RPMI8226 (cell line): ENCODE data around the gene FUCA2.
"Not testable (repeated sequence)": the region's sequence is repeated elsewhere in the genome, so short reads cannot be mapped to it uniquely, and the experiment has no call there.

Experiments used
- DNase-seq: peaks from one replicate; pipeline ENCODE4 v3.0.0-alpha.2; 2015

FUCA2 gene

DNA sequence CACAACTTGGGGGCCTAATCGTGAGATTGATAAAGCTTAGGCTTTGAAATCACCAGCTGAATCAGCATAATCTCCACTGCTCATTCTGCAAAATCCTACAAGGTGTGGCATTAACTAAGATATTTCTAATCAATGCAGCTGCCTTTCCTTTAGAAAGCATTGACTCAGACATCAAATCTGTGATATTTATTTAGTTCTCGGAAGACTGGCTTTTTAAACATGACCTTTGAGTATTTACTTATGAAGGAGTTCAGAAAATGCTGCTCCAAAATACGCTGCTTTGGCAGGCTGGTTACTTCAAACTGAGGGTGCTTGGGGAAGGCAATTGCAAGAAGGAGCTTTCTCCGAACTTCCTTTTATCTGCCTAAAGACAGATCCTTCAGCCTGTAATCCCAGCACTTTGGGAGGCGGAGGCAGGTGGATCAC is 23.7 kb upstream of the FUCA2 start:
- no peak for DNase-seq

DNA sequence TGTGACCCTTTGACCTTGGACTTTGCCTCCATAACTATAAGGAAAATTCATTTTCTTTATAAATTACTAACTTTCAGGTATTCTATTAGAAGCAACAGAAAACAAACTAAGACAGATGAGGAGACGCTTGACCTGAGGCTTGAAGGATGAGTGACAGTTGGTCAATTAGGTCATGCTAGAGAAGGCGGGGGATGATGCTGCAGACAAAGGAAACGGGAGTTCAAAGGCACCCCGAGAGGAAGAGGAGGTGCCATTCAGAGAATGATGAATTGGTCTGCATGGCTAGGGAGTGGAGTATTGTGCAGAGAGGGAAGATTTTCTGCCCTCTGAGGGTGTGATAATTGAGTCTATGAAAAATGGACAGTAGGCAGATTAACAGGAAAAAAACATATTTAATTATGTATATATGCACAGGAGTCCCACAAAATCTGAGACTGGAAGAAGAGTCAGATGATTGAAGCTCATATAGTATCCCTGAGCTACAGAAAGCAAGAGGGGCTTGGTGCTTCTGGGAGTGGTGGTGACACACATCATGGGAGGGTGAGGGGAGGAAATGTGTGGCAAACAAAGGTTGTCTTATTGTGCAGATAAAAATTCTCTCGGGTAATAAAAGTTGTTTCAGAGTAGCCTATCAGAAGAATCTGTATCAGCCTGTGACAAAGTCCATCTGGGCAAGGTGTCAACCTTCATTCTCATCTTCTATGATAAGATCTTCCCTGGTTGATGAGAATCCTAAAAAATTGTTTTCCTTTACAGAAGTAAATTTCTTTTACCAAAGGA is 20.4 kb upstream of the FUCA2 start:
- no peak for DNase-seq

DNA sequence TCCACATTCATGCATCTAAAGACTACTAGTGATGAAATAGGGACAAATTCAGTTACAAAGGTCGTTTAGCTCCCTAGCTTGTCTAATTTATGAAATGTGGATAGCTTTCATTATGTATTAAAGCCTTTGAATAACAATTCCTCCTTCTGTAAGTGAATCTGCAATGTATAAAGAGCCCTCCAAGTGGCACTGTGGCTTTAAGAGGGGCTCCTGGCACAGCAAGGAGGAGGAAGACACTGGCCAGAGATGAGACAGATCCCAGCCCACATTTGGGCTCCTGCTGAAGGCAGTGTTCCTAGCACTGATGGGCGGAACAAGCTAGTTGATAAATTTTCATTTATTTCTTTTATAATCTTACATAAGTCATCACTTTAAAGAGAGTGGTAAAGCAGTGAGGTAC is 17.6 kb upstream of the FUCA2 start:
- DNase-seq, result no peak

DNA sequence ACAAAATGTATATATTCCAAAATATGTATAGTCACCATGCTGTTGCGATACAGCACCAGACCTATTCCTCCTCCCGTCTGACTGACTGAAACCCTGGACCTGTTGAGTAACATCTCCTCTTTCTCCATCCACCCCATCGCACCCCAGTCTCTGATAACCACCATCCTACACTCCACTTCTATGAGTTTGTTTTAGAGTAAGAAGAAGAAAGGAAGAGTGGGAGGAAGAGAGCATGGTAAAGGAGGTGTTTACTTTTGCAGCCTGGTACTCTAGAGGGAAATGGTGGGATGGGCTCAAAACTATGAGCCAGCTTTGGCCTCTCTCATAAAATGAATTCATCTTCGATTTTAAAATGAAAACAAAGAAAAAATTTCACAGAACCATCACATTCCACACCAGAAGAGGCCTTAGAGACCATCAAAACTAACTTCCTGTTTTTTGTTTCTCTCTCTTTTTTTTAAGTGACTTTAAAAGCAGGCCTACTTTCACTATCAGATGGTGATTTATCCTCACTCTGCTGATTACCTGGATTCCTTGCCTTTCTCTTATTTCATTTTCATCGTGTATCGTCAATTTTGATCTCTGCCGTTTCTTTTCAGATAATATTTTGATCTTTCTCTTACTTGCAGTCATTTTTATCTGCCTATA is 16.8 kb upstream of the FUCA2 start:
- DNase-seq, result peak; percentile 16

DNA sequence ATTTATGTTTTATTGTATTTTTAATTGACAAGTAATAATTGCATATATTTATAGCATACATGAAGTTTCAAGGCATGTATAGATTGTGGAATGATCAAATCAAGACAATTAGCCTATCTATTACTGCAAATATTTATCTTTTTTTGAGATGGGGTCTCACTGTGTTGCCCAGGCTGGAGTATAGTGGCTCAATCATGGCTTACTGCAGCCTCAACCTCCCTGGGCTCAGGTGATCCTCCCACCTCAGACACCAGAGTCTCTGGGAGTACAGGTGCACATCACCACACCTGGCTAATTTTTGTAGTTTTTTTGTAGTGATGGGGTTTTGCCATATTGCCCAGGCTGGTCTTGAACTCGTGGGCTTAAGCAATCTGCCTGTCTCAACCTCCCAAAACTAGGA is 16.2 kb upstream of the FUCA2 start:
- no peak for DNase-seq

DNA sequence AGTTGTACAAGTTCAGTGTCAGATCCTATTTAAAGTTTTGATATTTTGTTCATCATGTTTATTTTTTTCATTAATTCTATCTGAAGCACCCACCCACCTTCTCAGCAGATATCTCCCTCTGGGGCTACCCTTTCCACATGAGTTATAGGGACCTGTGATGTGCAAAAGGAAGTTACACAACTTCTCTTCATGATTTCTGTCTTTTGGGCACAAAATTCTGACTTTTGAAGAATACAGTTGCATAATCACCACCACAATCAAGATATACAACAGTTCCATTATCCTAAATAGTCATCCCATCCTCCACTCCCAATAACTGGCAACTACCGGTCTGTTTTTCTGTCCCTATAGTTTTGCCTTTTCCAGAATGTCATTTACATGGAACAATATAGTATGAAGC is 13.8 kb upstream of the FUCA2 start:
- no peak for DNase-seq

DNA sequence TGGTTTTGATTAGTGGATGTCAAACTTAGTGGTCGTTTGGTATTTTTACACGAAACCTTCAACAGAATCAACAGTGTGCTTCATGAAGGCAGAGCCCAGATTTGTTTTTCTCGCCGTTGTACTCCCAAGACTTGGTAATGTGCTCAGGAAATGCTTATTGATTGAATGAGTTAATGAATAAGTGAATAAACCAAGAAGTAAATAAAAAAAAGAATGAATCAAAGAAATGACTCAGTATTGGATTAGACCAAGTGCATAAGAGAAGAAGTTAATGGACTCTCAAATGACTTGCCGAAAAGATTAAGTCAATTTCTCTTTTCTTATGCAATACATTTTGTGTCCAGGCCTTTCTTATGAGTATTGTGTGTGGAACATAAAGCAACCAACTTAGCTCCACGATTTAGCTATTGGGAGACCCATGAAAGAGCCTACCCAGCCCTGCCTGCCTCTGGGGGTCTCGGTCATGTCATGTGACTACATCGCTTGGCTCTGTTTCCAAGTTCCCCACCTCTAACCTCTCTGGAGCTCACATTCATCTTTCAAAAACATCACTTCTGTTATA is 10.6 kb upstream of the FUCA2 start:
- no peak for DNase-seq

DNA sequence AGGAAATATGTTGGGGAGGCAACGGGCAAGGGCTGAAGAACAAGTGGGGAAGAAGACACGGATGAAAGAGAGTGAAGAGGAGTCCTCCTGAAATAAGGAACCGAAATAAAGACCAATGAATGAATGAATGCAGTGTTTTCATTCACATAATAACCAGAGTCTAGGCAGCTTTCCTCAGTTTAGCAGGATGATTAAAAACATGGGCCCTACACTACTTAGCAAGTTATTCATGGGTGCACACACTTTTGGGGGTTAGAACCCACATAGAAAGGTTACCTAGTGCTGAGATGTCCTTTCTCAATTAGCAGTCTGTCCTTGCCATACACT is 5.9 kb upstream of the FUCA2 start:
- DNase-seq, result no peak

DNA sequence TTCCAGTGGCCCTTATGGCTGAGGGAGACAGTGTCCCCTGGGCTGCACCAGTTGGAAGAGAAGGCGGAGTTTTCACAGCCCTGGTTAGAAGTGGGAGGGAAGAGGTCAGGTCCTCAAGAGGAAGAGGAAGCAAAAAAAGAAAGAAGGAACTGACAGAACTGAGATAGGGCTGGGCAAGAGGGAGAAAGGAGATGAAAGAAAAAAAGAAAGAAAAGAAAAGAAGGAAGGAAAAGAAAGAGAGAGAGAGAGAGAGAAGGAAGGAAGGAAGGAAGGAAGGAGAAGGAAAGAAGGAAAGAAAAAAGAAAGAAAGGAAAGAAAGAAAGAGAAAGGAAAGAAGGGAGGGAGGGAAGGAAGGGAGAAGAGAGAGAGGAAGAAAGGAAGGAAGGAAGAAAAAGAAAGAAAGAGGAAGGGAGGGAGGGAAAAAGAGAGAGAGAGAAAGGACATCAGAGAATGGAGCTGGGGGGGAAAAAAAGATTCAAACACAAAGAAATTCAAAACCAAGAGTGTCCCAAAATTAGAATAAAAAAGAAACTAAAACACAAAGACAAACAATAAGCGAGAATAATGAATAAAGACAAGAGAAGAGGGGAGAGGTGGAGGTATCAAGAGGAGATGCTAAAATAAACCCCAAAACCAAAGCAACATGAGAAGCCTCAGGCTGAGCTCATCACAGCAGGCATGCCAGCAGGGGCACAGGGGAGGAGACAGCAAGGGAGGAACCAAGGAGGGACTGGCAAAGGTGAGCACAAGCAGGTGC is 5.3 kb upstream of the FUCA2 start:
- peak; percentile 9 for DNase-seq

DNA sequence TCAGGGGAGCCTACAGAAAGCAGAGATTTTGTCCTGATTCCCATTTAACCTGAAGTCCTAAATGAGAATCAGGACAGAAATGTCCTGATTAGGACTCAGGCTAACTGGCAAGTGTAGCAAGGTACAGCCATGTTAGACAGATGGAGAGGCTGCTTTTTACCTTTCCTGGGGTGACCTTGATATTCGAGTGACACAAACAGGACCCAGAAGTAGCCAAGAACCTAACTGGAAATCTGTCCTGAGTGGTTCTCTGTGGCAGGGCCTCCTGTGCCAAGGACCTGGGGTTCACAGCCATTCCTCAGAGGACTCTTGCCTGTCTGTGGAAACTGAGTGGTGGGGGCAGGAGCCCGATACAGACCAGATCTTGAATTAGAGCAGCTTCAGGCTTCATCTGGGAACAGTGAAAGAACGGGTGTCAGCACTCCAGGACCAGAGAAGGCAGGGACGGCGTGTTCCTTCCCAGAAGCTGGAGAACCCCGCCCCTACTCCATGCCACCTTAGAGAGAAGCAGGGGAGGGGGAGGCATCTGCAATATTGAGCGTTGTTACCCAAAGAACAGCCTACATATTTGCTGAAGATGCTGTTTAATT is 4.3 kb upstream of the FUCA2 start:
- DNase-seq, result no peak

DNA sequence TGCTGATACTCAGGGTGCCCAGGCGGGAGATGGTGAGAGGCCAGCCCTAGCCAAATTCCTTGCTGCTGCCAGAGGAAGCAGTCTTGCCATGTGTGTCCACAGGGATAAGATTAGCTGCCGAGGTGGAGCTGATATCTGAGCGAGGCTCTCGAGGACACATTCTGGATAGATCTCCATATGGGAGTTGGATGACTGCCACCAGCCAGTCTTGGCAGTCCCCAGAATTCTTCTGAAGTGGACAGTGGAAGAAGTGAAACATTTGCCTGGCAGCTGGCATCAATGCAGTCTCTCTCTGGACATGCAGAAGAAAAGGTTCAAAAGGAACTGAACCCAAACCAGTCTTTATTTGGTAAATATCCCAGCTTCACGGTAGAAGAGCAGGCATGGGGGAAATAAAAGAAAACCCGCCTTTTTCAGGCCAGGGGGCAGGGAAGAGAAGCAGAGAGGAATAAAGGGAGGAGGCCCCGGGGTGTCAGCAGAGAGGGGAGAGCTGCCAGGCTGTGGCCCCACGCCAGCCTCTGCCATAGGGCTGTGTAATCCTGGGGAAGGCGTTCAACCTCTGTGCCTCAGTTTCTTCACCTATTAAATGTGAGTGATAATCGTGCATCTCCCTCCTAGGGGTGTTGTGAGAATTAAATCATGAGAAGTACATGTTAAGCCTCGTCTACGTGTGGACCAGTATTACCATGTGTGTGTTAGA is 3.7 kb upstream of the FUCA2 start:
- no peak for DNase-seq

DNA sequence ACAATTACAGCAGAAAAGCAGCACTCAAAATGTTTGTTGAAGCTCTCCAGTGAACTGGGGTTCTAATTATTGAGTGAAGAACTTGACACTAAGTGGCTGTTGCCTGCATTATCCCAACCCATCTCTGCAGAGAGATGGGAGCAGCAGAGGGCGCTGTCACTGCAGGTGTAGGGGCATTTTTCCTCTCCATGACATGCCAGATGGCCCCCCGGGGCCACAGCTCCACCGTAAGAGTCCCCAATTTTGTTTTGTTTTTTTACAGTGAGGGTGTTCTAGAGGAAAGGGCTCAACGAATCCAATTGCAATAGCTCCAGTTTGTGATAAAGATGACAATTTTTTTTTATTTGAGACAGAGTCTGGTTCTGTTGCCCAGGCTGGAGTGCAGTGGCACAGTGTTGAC is 1.9 kb upstream of the FUCA2 start:
- DNase-seq, result peak; percentile 39

DNA sequence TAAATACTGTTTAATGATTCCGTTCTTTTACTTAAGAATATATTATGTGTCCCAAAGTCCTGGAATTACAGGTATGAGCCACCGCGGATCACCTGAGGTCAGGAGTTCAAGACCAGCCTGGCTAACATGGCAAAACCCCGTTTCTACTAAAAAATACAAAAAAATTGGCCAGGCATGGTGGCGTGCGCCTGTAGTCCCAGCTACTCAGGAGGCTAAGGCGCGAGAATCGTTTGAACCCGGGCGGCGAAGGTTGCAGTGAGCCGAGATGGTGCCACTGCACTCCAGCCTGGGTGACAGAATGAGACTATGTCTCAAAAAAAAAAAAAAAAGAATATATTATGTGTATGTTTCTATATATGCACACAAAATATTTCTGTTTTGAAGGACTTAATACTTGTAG is 1.2 kb downstream of the FUCA2 start:
- DNase-seq, result not testable (repeated sequence)

DNA sequence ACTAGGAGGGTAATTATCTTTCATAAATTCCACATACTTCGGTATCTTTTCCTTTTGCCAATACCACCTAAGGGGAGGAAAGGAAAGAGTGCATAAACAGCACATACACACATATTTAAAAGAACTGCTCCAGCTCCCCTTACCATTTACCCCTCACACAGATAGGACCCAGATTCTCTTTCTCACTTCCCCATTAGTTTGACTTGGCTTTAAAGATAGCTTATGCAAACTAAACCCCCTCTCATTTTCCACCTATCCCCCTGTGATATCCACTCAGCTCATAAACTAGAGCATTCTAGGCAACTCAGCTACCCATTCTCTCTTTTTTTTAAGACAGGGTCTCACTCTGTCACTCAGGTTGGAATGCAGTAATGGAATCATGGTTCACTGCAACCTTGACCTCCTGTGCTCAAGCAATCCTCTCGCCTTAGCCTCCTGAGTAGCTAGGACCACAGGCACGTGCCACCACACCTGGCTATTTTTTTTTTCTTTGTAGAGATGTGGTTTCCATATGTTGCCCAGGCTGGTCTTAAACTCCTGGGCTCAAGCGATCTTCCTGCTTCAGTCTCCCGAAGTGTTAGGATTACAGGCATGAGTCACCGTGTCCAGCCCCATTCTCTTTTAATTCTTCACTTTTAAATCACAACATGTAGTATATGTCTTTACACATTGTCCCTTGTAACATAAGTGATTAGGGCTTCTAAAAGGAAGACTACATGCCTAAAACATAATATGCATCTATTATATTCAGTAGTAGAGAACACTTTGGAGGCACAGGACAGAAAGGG is 4.0 kb downstream of the FUCA2 start:
- DNase-seq, result no peak

DNA sequence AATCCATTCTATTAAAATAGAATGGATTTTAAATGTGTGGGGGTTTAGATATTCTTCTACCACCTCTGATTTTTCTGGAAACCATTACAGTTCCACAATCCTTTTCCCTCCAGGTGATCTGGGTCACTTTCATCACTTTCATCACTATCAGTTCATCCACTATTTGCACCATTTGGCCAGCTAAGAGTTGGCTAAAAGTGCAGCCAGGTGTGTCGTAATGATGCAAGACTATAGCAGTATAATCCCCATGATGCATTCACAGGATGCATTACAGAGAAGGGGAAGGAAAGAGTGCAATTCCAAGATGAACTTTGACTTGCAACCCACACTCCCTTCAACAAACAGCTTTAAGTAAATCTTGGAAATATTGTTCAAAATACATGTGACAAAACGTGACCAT is 4.9 kb downstream of the FUCA2 start:
- no peak for DNase-seq

DNA sequence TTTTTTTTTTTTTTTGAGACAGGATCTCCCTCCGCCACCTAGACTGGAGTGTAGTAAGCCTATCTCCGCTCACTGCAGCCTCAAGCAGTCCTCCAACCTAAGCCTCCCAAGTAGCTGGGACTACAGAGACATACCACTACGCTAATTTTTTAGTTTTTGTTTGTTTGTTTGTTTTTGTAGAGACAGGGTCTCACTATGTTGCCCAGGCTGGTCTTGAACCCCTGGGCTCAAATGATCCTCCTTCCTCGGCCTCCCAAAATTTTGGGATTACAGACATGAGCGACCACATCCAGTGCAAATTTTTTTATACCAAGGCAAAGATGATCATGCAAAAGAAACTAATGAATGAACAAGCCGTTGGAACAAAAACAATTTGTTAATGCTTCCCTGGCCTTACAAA is 5.3 kb downstream of the FUCA2 start:
- DNase-seq, result no peak

DNA sequence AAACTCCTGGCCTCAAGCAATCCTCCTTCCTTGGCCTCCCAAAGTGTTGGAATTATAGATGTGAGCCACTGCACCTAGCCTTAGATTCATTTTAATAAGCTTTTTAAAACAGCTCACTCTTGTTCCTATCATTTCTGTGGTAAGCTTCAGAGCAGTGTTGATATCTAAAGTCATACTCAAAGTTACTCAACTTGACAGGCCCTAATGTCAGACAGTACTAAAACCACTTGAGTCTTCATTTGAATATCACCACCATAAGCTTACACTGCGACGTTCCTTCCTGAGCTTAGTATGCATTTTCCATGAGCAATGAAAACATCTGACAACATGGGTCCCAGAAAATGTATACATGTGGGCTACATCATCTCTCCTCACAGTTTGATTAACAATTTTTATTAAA is 6.0 kb downstream of the FUCA2 start:
- no peak for DNase-seq

DNA sequence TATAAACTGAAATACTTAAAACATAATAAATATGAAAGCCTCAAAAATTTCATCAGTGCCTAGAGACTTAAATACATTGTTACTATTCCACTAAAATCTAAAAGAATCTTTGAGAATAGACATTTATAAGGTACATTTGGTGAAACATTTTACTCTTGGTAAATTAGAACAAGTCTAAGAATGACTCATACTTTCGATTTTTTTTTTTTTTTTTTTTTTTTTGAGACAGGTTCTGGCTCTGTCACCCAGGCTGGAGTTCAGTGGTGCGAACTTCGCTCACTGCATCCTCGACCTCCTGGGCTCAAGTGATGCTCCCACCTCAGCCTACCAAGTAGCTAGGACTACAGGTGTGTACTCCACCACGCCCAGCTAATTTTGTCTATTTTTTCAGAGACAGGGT is 6.4 kb downstream of the FUCA2 start:
- DNase-seq, result no peak

DNA sequence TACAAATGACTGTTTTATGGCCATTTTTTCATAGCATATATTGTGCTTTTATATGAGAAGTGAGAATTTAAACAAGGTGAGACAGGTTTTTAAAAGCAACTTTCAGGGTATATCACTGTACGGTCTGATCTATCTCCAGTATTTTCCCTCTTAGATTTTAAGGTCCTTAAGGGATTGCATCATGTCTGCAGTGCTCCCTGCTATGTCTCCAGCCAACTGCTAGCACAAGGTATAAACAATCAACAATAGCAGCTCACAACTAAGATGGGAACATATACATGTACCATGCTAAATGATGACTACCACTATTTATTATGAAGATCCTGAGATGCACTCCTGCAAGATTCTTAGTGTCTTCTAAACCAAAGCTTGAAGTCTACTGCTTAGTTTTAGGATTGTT is 7.2 kb downstream of the FUCA2 start:
- DNase-seq, result no peak

DNA sequence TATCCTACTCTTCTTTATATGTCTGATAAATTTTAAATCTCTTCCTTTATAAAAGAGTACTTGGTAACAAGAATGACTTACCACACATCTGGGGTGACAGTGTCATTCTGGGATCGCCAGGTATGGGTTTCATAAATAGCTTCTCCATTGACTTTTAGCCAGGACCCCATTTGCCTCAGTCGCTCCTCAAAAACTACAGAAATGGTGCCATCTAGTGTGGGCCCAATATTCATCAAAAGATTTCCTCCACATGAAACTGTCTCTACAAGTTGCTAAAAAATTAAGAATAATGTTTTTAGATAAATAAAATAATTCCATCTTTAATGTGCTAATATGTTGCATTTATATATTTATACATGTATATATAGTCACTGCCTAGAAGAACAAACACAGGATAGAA is 9.7 kb downstream of the FUCA2 start:
- DNase-seq, result no peak

DNA sequence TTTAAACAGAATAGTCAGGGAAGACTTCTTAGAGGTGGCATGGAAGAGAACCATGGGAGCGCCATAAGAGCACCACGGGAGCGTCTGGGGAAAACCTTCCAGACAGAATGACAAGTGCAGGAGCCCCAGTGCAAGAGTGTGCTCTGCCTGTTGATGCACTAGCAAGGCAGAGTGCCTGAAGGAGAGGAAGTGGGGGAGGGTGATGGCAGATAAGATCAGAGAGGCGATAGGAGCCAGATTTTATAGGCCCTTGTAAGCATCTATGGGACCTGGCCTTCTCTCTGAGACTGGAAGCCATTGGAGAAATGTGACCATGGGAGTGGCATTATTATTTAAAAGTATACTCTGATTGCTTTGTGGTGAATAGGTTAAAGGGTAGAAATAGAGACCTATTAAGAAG is 13.1 kb downstream of the FUCA2 start:
- DNase-seq, result no peak

DNA sequence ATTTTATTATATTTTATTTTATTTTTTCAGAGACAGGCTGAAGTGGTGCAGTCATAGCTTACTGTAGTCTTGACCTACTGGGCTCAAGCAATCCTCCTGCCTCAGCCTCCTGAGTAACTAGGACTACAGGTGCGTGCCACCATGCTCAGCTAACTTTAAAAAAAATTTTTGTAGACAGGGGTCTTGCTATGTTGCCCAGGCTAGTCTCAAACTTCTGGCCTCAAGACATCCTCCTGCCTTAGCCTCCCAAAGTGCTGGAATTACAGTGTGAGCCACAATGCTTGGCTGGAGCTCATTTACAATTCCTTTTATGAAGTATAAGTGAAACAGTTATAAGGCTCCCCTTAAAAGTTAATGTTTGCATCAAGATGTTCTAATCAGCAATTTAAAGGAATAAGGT is 14.5 kb downstream of the FUCA2 start:
- no peak for DNase-seq
